ACHN (cell line): Measurements from ENCODE around the gene WDR48.
A peak's percentile ranks its signal among the peaks of the same experiment; 100 is the strongest.

Source experiments
- DNase-seq: peaks from one replicate; pipeline ENCODE4 v3.0.0-alpha.2; 2015
- in situ Hi-C: cut with HindIII; loops from 2 replicates; pipeline ENCODE4 v1.10.0; 2017; ENCODE audit warnings: low sequenced_read_pairs, low pct_ligation_motif_present, low pct_unique_long_range_greater_than_20kb

WDR48 gene

DNA sequence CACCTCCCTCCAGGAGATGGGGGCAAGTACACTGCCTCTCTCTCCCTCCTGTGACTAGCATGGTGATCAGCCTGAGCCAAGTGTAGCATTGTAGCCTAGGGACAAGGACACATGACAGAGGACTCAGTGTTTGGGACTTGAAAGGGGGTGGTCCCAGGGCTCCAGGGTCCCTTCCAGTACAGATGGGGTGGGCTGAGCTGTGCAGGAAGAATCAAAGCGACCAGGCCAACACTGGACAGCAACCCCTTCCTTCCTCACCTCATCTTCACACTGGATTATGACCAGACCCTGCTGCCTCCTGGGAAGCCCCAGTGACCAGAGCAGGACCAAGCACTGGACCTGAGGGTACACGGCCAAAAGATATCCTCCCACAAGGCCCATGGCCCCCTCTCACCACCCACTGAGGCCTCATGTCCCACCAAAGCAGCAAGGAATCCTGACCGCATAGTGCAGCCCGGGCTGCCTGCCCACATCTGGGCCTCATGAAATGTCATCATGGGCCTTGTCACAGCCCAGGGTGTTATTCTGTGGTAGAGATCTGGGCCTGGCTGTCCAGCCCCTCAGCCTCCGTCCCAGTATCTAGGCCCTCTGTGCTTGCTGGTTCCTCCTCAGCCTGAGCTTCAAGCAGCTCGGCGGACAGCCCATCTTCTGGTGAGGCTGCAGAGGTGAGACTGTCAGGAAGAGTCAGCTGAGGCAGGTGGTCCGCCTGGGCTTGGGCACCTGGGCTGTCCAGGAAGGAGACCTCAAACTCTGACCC is 46.1 kb downstream of the WDR48 start:
- DNase-seq, result no peak
- in situ Hi-C loops, result no loop called here

DNA sequence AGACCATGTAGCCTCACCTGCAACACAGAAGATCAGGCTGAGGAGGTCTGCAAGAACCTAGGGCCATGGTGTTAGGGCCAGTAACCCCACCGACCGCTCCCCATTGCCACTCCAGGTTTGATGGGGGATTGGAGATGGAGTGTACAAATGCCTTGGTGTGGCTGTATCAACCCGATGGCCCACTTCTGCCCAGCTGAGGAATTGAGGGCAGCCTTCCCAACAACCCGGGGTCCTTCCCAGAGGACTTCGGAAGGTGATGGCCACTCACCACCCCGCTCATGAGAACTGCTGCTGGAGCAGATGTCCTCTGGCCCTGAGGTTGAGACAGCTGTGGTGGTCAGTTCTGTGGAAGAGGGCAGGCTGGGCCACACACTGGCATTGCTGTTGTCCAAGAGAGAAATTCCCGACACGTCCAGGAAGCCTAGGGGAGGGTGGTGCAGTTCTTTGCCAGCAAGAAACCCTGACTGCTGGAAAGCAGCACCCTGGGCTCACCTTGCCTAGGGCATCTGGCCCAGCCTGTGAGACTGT is 46.7 kb downstream of the WDR48 start:
- DNase-seq, result no peak
- in situ Hi-C loops, result no loop called here

DNA sequence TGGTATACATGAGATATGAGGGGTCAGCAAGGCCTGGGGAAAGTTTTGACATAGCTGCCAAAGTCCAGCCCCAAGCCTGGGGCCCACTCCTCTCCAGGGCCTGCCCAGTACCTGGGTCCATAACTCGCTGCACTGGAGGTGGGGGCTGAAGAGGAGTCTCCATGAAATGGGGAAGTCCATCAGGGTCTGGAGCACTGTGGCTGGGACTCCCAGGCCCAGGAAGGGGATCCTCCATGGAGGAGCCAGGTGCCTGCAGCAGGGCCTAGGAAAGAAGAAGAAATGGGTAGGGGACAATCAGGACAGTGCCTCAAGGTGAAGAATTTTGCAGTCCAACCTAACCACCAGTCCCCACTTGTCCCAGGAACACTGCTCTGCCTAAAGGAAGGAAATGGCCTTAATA is 47.4 kb downstream of the WDR48 start:
- no peak for DNase-seq
- in situ Hi-C loops, result no loop called here

DNA sequence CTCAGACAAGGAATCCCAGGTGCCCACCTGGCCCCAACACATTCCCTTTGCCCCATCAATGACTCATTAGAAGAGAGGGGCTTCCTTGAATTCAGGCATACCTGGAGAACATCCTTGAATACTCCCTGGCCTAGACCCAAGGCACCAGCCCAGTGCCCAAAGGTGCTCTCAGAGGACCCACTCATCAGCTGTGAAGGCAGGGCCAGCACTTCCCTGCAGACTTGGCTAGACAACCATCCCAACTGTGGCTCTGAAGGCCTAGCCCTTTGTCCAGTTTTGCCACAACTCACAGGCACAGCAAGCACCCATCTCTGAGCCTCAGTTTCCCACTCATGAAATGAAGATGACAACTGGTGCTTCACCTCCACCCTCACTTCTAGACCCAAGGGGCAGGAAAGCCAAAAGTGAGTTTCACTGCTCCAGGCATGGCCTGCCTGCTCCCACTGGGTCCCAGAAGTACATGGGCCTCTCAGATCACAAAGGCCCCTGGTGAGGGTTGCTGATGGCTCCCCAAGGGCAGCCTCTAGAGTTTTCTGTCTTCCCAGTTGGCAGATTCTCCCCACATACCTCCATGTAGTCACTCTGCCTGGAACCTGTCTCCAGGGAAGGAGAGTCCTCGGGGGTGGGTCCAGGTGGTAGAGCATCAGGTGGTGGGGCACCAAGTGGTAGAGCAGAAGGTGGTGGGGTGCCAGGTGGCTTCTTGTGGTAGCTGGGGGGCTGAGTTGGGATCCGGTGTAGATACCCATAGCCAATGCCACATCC is 48.1 kb downstream of the WDR48 start:
- in situ Hi-C loops, result no loop called here

DNA sequence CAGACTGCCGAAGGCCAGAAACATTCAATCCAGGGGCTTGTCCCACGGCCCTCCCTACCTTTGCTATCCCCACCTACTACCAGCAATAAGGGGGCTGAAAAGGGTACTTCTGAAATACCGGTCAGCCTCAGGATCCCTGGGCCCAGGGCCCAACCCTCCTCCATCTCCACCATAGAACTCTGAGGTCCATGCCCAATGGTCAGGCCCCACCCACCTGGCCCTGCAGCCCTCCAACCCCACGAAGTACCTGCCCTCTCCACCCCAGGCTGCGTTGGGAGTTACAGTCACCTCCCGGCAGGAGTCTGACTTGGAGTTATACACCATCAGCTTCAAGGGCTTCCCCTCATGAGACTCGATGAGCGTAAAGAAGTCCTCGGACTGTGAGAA is 48.7 kb downstream of the WDR48 start:
- in situ Hi-C loops, result no loop called here
- no peak for DNase-seq

More for the DNA sequence above, 48.1 kb downstream of the WDR48 start:
- DNase-seq, result no peak

DNA sequence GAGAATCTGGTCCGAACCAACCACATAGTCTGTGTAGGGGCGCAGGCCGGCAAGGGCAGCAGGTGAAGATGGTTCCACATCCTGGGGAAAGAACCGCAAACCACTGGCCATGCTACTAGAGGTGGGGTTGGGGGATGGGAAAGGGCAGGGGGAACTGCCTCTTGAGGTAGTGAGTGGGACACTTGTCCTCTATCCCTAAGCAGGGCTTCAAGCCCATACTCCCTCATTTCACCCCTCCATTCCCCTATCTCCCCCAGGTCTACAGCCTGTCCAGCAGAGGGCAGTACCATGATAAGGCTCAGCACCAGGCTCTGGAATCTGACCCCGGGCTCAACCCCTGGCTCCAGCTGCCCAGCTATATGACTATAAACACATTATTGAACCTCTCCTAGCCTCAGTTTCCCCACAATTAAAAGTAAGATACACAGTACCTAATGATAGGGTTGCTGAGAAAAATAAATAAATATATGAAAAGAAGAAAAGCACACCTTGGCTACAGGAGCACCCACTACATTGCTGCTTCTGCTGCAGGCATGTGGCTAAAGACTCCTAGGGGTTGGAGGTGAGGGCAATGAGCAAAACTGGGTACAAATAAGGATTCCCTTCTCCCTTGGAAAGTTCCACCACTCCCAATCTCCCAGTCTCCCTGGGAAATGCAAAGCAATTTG is 49.3 kb downstream of the WDR48 start:
- DNase-seq, result peak; percentile 52
- in situ Hi-C loops, result no loop called here

DNA sequence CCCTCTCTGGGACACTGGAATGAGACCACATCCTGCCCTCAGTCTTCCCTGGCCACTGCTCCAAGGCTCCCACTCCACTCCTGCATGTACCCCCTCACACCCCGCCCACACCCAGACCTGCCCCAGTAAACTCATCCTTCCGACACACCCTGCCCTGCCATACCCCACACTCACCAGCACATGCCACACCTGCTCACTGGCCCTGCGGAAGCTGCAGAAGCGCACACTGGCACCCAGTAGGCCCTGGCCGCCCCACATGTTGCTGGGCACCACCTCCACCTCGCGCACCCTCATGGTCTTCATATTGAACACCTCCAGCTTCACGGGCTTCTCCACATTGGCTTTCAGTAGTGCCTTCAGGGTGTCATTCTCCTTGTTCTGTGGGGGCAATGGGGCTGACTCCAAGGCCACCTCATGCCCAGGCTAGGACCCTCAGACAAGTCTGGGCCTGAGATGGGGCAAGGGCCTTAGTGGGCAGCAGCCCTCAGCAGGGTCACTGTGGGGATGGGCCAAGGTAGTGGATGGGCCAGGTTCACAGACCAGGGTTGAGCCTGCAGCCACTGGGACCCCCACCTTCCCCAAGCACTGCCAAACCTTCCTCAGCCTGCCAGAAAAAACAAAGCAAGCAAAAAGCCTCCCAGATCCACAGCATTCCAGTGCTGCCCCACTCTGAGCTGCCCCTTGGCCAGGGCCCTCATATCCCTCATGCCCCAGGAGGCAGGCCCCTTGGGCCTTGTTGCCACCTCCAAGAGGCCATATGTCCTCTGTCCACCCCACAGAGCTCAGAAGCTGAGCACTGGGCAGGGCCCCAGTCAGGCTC is 50.9 kb downstream of the WDR48 start:
- no peak for DNase-seq
- in situ Hi-C loops, result no loop called here

DNA sequence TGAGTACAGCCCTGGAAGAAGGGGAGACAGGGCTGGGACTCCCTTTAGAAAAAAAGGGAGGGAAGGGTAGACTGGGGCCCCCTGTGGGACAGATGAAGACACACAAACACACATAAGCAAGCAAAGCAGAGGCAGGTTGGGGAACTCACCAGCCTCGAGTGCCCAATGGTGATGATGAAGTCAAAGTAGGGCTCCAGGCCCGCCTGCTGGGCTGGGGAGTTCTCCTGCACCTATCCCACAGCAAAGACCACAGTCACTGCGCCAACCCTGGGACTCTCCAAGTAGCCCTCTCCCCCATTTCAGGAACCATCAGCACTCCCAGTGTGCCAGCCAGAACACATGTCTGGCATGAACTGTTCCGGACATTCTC is 51.5 kb downstream of the WDR48 start:
- no peak for DNase-seq
- in situ Hi-C loops, result no loop called here

DNA sequence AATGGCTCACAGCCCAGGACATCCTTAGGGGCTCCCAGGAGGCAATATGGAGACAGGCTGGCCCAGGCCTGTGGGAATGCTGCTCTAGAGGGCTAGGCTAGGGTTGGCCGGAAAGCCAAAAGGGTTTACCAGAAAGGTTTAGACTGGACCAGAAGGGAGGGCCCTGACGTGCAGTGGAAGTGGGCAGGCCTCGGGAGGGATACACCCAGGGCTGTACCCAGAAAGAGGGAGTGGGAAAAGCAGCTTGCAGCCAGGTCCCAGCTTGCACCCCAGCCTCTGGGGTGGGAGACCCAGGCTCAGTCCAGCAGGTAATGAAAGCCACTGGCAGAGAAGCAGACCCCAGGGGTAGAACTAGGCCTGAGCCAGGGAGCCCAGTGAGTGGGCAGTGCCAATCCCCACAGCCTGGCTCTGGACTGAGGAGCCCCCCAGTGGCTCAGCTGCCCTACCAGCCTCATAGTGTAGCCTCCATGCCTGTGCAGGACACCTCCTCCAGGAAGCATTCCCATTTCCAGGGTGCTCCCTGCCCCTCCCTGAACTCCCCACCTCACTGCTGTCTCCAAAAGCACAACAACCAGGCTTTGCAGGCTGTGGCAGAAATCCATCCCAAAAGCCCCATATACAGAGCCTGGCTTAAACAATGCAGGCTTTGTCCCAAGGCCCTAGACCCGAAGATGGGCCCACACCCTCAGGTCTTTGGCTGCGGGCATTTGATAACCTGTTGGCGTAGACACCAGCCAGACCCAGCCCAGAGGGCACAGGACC is 52.2 kb downstream of the WDR48 start:
- in situ Hi-C loops, result no loop called here
- no peak for DNase-seq

DNA sequence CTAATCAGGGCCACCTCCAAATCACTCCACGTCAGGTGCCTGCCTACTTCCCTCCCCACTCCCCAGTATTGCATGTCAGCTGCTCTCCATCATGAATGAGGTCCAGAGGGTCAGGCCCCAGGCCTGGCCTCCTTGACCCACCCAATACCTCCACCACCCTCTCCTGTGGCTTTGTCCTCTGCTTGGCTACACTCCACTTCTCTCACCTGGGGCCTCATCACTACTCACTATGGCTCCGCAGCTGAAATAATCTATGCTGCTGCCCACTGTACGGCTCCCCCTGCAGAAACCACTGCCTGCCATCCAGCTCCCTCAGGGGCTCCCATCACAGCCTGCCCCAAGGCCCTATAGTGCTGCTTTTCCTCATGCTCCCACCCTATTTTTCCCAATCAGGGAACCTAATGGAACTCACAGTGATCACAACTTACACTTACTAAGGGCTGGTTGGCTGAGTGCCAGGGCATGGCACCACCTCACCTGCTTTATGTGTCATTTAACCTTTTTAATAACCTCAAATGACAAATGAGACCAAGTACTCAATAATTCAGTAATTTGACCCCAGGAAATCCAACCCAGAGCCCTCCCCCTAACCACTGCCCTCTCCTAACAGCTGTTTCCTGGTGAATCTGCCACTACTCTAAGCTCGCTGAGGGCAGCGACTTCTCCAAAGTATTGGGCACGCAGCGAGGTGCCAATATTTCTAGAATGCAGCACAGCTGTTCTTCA is 53.3 kb downstream of the WDR48 start:
- in situ Hi-C loops, result no loop called here
- DNase-seq, result no peak

DNA sequence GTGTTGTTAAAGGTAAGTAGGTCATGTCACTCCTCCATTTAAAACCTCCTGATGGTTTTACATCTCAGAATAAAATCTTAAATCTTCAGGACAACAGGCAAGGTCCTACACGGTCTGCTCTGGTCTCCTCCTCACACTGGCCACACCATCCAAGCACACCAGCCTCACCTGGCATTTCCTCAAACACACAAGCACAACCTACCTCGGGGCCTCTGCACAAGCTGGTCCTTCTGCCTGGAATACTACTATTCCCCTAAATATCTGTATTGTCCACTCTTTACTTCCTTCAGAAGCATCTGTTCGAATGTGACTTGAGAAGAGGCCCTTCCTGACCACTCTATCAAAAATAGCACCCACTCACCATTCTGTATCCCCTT is 53.9 kb downstream of the WDR48 start:
- DNase-seq, result no peak
- in situ Hi-C loops, result no loop called here

DNA sequence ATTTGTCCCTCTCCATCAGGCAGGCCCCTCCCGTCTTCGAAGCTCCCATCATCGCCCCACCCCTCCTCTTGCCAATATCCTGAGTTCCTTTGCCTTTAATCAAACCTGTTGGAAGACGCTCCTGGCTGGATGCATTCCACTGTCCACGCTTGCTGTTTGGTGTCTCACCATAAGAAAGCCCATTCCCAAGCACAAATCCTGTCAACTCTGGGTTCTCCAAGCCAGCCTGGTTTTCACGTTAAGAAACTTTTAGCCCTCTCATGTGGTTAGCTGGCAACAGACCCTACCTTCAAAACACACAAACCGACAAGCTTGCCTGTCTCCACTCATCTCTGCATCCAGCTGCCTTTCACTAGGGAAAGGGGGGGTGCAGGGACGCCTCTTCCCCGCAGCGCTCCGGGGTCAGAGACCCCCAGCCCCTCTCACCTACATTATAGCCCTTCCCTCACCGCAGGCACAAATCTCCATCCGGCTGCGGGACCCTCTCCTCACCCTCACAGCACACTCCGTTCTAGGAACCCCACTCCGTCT is 54.5 kb downstream of the WDR48 start:
- no peak for DNase-seq
- in situ Hi-C loops, result no loop called here

DNA sequence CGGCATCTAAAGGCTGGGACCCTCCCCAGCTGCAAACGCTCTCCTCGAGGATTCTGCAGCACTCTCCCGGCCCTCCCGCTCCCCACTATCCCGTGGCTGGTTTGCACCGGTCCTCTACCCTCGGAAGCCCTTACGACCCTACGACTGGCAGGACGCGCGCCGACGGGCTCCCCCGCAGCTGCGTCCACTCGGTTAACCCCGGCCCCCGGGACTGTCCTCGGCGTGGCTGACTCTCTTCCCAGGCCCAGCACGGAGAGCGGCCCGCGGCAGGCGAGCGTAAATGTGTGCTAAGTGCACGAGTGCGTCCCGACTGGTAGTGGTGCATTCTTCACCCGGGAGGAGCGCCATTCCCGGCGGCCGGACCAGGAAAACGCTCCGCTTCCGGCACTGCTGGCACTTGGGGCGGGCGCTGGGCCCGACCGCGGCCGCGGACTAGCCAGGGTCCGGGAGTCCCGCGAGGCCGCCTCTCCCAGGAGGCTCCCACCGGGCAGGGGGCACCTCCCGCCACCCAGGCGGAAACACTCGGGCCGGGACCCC is 55.1 kb downstream of the WDR48 start:
- peak; percentile 53 for DNase-seq
- in situ Hi-C loops, result no loop called here

DNA sequence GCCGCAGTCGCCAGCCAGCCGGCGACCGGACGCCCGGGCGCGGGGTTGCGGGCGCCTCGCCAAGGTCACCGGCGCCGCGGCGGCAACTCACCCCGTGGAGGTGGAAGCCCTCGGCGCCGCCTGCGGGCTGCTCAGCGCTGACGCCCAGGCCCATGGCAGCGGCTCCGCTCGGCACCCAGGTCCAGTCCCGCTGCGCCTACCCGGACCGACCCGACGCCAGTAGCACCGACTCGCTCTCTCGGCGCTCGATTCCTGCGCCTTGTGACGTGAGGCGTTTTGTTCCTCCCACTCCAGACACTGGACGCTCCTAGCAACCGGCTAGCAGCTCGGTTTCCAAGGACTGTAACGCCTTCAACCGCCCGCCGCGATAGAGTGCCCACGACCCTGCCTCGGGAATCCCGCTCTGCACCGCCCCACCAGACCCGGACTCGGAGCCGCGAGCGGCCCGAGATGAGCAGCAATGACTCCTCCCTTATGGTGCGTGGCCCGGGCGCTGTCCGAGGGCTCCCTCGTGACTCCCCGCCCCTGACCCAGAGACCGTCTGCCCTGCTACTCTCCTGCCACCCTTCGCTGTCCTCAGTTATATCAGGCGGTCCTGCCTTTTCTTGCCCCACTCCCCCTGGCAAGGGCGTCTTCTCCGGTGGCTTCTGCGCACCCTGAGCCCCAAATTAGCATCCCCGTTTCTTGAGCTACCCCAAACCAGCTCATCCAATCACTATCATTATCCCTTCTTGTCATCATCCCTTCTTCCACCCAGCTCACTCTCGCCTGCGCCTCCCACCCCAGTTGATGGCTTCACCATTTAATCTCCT is 55.8 kb downstream of the WDR48 start, which contains the start of the genes GORASP1 and TTC21A:
Gene GORASP1, minus strand, starts transcription at position 240 of the 812 bp plus-strand sequence. Its CDS starts 86 bp downstream, at position 154.
Gene TTC21A, plus strand, starts transcription at position 293 of the 812 bp plus-strand sequence. Its CDS starts 158 bp downstream, at position 451.
- peak; percentile 83 for DNase-seq
- in situ Hi-C loops, result no loop called here

DNA sequence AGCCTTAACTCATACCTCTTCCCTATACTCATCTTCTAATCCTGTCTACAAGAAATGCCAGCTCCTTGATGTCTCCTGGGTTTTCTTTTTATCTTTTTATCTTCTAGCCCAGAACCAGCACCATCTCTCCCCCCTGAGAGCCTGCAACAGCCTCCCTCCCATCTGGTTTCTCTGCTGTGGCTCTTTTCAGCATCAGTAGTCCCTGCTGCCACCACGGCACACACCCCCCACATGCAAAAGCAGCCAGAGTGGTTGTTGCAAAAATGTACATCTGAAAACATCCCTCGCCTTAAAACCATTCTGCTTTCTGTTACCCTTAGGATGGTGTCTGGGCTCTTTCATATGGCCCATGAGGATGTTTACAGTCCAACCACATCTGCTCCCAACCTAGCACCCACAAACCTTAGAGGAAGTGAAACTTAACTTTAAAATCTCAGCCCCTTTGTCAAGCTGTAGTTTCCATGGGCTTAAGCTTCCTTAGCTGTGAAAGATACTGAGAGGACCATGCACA is 56.4 kb downstream of the WDR48 start:
- in situ Hi-C loops, result no loop called here

DNA sequence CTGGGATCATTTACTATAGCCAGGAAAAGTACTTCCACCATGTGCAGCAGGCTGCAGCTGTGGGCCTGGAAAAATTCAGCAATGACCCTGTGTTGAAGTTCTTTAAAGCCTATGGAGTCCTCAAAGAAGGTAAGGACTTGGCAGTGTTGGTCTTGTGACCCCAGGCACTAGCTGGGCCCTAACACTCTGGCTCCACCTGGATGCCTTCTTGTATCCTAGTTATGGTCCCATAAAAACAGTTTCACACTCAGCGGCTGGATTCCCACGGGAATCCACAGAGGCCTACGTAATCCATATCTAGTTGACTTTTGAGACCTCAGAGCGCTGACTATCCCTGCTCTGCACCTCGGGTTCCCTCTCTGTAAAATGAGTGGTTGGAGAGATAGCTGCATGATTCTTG is 57.3 kb downstream of the WDR48 start:
- in situ Hi-C loops, result no loop called here
- DNase-seq, result no peak

More for the DNA sequence above, 56.4 kb downstream of the WDR48 start:
- DNase-seq, result no peak
